Hematopoietic multipotent progenitor cell (in vitro differentiated cells): ENCODE measurements around the gene TOR2A. TPM values are rescaled to one million over a fixed set of nuclear protein-coding genes. Genes with fewer than 3 reads are reported as not detected.
A peak's percentile ranks its signal among the peaks of the same experiment; 100 is the strongest.

ENCODE experiments used
- DNase-seq, 3 donors: peaks; one replicate each; pipeline ENCODE4 v3.0.0-alpha.2; 2011 to 2015; ENCODE audit warnings: low read depth in 2 of 3, low spot score in 2 of 3
- total RNA-seq: library from RNA; depleted of rRNA; stranded (reverse); fragments of >200 nt; gene quantifications from one replicate; pipeline ENCODE4 v1.2.3, GENCODE V29; 2012

TOR2A gene
- total RNA-seq, 1 donor = 15.9 TPM

GRCh38 chr9:127721391-127721821, 13.7 kb downstream of the TOR2A start:
- no peak for DNase-seq

- no peak for DNase-seq
Observed at GRCh38 chr9:127720865-127721227, 14.2 kb downstream of the TOR2A start.

- no peak for DNase-seq
Observed at GRCh38 chr9:127720031-127720864, 14.8 kb downstream of the TOR2A start.

GRCh38 chr9:127717766-127718165, 17.3 kb downstream of the TOR2A start:
- DNase-seq = no peak

- no peak for DNase-seq
Observed at GRCh38 chr9:127716412-127716811, 18.7 kb downstream of the TOR2A start.

- peak; percentile 89 to 97 (median 95) for DNase-seq
Observed at GRCh38 chr9:127715470-127716337, 19.4 kb downstream of the TOR2A start, which contains the start of the genes PTRH1 and TTC16. Gene PTRH1, minus strand, starts transcription at chr9:127715663. Its CDS starts 24 bp downstream, at chr9:127715639. Gene TTC16, plus strand, starts transcription at chr9:127716079. Its CDS starts 67 bp downstream, at chr9:127716146.

GRCh38 chr9:127714951-127715469, 20.1 kb downstream of the TOR2A start:
- DNase-seq = no peak

GRCh38 chr9:127714020-127714750, 20.9 kb downstream of the TOR2A start:
- no peak for DNase-seq

GRCh38 chr9:127712867-127713266, 22.2 kb downstream of the TOR2A start:
- DNase-seq = no peak

GRCh38 chr9:127712371-127712770, 22.7 kb downstream of the TOR2A start:
- no peak for DNase-seq

- DNase-seq = no peak
Observed at GRCh38 chr9:127711831-127712274, 23.2 kb downstream of the TOR2A start.

- DNase-seq = peak in 1 of 3 donors; percentile 50
Observed at GRCh38 chr9:127711226-127711701, 23.8 kb downstream of the TOR2A start.

- no peak for DNase-seq
Observed at GRCh38 chr9:127710204-127710783, 24.8 kb downstream of the TOR2A start.

- DNase-seq = no peak
Observed at GRCh38 chr9:127708952-127709587, 26.0 kb downstream of the TOR2A start.

- DNase-seq = no peak
Observed at GRCh38 chr9:127707766-127708165, 27.3 kb downstream of the TOR2A start.

- DNase-seq = peak in 2 of 3 donors; percentile 18 to 36
Observed at GRCh38 chr9:127706836-127707241, 28.3 kb downstream of the TOR2A start, which contains the start of gene CFAP157. Gene CFAP157, plus strand, starts transcription at chr9:127706988. Its CDS starts 44 bp downstream, at chr9:127707032.

GRCh38 chr9:127705577-127706379, 29.3 kb downstream of the TOR2A start:
- no peak for DNase-seq

- DNase-seq = no peak
Observed at GRCh38 chr9:127703289-127703946, 31.7 kb downstream of the TOR2A start.
